D341Med (cell line): Measurements from ENCODE around the gene TMEM187.

Experiments
- DNase-seq: peaks from one replicate; pipeline ENCODE4 v3.0.0; 2012; ENCODE audit warnings: low spot score

Gene TMEM187

GRCh38 chrX:154000051-154000450 lies 27.5 kb downstream of the TMEM187 start:
- DNase-seq, result no peak

GRCh38 chrX:154002215-154002719 lies 29.7 kb downstream of the TMEM187 start:
- no peak for DNase-seq

GRCh38 chrX:154004315-154004714 lies 31.8 kb downstream of the TMEM187 start:
- no peak for DNase-seq

- no peak for DNase-seq
These were observed 34.4 kb downstream of the TMEM187 start for GRCh38 chrX:154006947-154007346.

- no peak for DNase-seq
These were observed 36.0 kb downstream of the TMEM187 start for GRCh38 chrX:154008521-154008920.

GRCh38 chrX:154010330-154011087 lies 38.0 kb downstream of the TMEM187 start:
- DNase-seq, result no peak

- DNase-seq, result no peak
These were observed 39.1 kb downstream of the TMEM187 start for GRCh38 chrX:154011376-154012335.

GRCh38 chrX:154012336-154012991 lies 39.9 kb downstream of the TMEM187 start:
- no peak for DNase-seq

GRCh38 chrX:154013001-154013421 lies 40.5 kb downstream of the TMEM187 start:
- no peak for DNase-seq

- peak; percentile 79 for DNase-seq
These were observed 41.2 kb downstream of the TMEM187 start for GRCh38 chrX:154013614-154014360.

- no peak for DNase-seq
These were observed 42.2 kb downstream of the TMEM187 start for GRCh38 chrX:154014429-154015380.

- DNase-seq, result no peak
These were observed 43.2 kb downstream of the TMEM187 start for GRCh38 chrX:154015581-154016264.

GRCh38 chrX:154016366-154017076 lies 44.0 kb downstream of the TMEM187 start:
- no peak for DNase-seq

GRCh38 chrX:154017766-154018517 lies 45.4 kb downstream of the TMEM187 start:
- DNase-seq, result no peak

GRCh38 chrX:154018518-154019060 lies 46.0 kb downstream of the TMEM187 start:
- DNase-seq, result no peak

GRCh38 chrX:154019061-154019621 lies 46.6 kb downstream of the TMEM187 start:
- peak; percentile 54 for DNase-seq

GRCh38 chrX:154019633-154020528 lies 47.3 kb downstream of the TMEM187 start, which contains the start of gene IRAK1:
Gene IRAK1 (minus strand): TSS chrX:154019902. CDS start chrX:154019812, 90 bp downstream.
- peak; percentile 87 for DNase-seq
